ENCODE measurements around the gene HOXD3. TPM values are rescaled to one million over a fixed set of nuclear protein-coding genes. Genes with fewer than 3 reads are reported as not detected.

The HOXD3 gene
- total RNA-seq, 2 experiments from 2014 or later = not detected

GRCh38 chr2:176120364-176121189 is 36.5 kb upstream of the HOXD3 start:
- intact Hi-C loops (cut with micrococcal nuclease; ENCODE audit: unreplicated experiment) = no loop called here
- no peaks in the 10 kb centered on the region for H3K4me1 ChIP-seq (ENCODE audit: insufficient read depth, low read length, poor library complexity, severe bottlenecking)
- H3K9me2 ChIP-seq (ENCODE audit: insufficient read depth, low read length) = no peaks in the 10 kb centered on the region
- H3K36me3 ChIP-seq (ENCODE audit: insufficient read depth, low read length) = no peaks in the 10 kb centered on the region
- no peak overlapping the region for H3K27ac ChIP-seq (ENCODE audit: low read depth, low read length, poor library complexity, severe bottlenecking)
- H2AFZ ChIP-seq (ENCODE audit: low read length) = no peak overlapping the region
- H3K4me2 ChIP-seq (ENCODE audit: low read length) = no peak overlapping the region
- no peaks in the 10 kb centered on the region for H3K9me3 ChIP-seq (ENCODE audit: low read length)
- CTCF ChIA-PET (ENCODE audit: unreplicated experiment) = no interaction called here
- no peaks in the 10 kb centered on the region for H4K20me1 ChIP-seq (ENCODE audit: insufficient read depth, low read length)
- DNase-seq (ENCODE audit: low spot score) = no peak
- POLR2A ChIA-PET = interaction anchor here (0.6 kb wide), 1 partner anchor 762 kb away, joined by 3 read pairs; no protein-coding TSS in a partner anchor
- no peaks in the 10 kb centered on the region for H3K79me2 ChIP-seq (ENCODE audit: insufficient read depth, low read depth, low read length)
- H3K4me3 ChIP-seq (ENCODE audit: low read depth, low read length, poor library complexity, severe bottlenecking) = no peak overlapping the region
- TF ChIP-seq EZH2phosphoT487 (IDR thresholded peaks at IDR 0.05; ENCODE audit: borderline replicate concordance, low read depth, low read length) = no peak
- TF ChIP-seq CTCF (conservative IDR thresholded peaks at IDR 0.05; ENCODE audit: low read length) = no peak
- BruUV-seq (replicated peaks) = no TSS peak

GRCh38 chr2:176121190-176122051 is 35.7 kb upstream of the HOXD3 start:
- no peaks in the 10 kb centered on the region for H3K9me3 ChIP-seq (ENCODE audit: low read length)
- intact Hi-C loops (cut with micrococcal nuclease; ENCODE audit: unreplicated experiment) = no loop called here

More at GRCh38 chr2:176121190-176122051, 35.7 kb upstream of the HOXD3 start:
- H2AFZ ChIP-seq (ENCODE audit: low read length) = no peak overlapping the region
- no TSS peak for BruUV-seq (replicated peaks)
- ChIA-PET POLR2A (no interaction called here), CTCF (ENCODE audit: unreplicated experiment) (no interaction called here)
- no peak for DNase-seq (ENCODE audit: low spot score)
- no peaks in the 10 kb centered on the region for H3K36me3 ChIP-seq (ENCODE audit: insufficient read depth, low read length)
- no peaks in the 10 kb centered on the region for H4K20me1 ChIP-seq (ENCODE audit: insufficient read depth, low read length)
- H3K4me3 ChIP-seq (ENCODE audit: low read depth, low read length, poor library complexity, severe bottlenecking) = no peak overlapping the region
- H3K79me2 ChIP-seq (ENCODE audit: insufficient read depth, low read depth, low read length) = no peaks in the 10 kb centered on the region
- H3K27ac ChIP-seq (ENCODE audit: low read depth, low read length, poor library complexity, severe bottlenecking) = no peak overlapping the region
- H3K4me2 ChIP-seq (ENCODE audit: low read length) = no peak overlapping the region
- H3K4me1 ChIP-seq (ENCODE audit: insufficient read depth, low read length, poor library complexity, severe bottlenecking) = no peaks in the 10 kb centered on the region
- H3K9me2 ChIP-seq (ENCODE audit: insufficient read depth, low read length) = no peaks in the 10 kb centered on the region
- TF ChIP-seq CTCF (conservative IDR thresholded peaks at IDR 0.05; ENCODE audit: low read length) = no peak
- TF ChIP-seq EZH2phosphoT487 (IDR thresholded peaks at IDR 0.05; ENCODE audit: borderline replicate concordance, low read depth, low read length) = no peak

All from OCI-LY7 (cell line).